ENCODE measurements around the gene TMTC2. TPM values are rescaled to one million over a fixed set of nuclear protein-coding genes. Genes with fewer than 3 reads are reported as not detected.

Gene TMTC2
- total and polyA plus RNA-seq, 10 of the 15 experiments (the other 5 are each of a cell fraction or from before 2014, with no cell fraction given): 0.14 to 9.7 (median 1.2) TPM

DNA sequence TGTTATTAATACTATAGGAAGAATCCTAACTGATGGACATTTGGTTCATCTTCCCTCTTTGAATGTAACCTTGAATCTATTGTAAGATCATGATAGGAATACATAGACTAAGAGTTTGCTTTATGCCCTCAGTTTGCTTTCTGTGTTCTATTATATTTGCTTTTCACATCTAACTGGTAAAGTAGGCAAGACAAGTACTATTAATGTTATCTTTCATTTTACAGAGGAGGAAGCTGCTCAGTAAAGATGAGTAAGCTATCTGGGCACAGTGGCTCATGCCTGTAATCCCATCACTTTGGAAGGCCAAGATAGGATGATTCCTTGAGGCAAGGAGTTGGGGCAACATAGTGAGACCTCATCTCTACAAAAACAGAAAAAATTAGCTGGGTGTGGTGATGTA lies 103.0 kb downstream of the TMTC2 start:
- Histone ChIP-seq H3K4me2 (ENCODE audit: control insufficient read depth, insufficient read depth) (no peak overlapping the region), H2AFZ (ENCODE audit: control insufficient read depth, low read depth, low read length) (no peak overlapping the region), H3K9me3 (replicated peaks; ENCODE audit: control insufficient read depth, insufficient read depth, low read length) (no peaks in the 10 kb centered on the region), H3K27ac (ENCODE audit: control insufficient read depth, insufficient read depth) (no peak overlapping the region), H3K36me3 (ENCODE audit: control insufficient read depth in 2 of 2, insufficient read depth in 2 of 2, low read length in 1 of 2) (no peaks in the 10 kb centered on the region; a peak in 1 of 4 replicates), H3K4me1 (ENCODE audit: control insufficient read depth, insufficient read depth, low read length) (no peaks in the 10 kb centered on the region), H3K4me3 (no peak overlapping the region), H3K27me3 (replicated peaks in 1 of 2; ENCODE audit: control insufficient read depth in 2 of 2, insufficient read depth in 2 of 2, low read length in 1 of 2) (no peaks in the 10 kb centered on the region), H4K20me1 (ENCODE audit: control insufficient read depth, insufficient read depth) (no peaks in the 10 kb centered on the region), H3K79me2 (ENCODE audit: control insufficient read depth, insufficient read depth, low read length) (no peaks in the 10 kb centered on the region), H3K9ac (ENCODE audit: control insufficient read depth, insufficient read depth, low read length) (no peak overlapping the region)
- DNase-seq (ENCODE audit: low read depth, low spot score) (no peak), FAIRE-seq (no peak), ATAC-seq (no peak)
- ChIA-PET CTCF (interaction anchor here (1.3 kb wide), 1 partner anchor 12 kb away, joined by 4 read pairs; no protein-coding TSS in a partner anchor), SMC1A (ENCODE audit: uncharacterized antibody, unreplicated experiment) (no interaction called here), RAD21 (ENCODE audit: unreplicated experiment) (no interaction called here), POLR2A (no interaction called here)
- intact Hi-C loops (cut with micrococcal nuclease; ENCODE audit: unreplicated experiment): no loop called here
- TF ChIP-seq POU2F2 (IDR thresholded peaks at IDR 0.05; ENCODE audit: borderline replicate concordance, low read depth, low read length) (no peak), TAF1 (IDR thresholded peaks at IDR 0.05; ENCODE audit: borderline replicate concordance, low read depth, low read length) (no peak), SIX5 (IDR thresholded peaks at IDR 0.05; ENCODE audit: low read depth, low read length, severe bottlenecking) (no peak), E4F1 (IDR thresholded peaks at IDR 0.05; ENCODE audit: borderline replicate concordance, partially characterized antibody) (no peak), SREBF2 (IDR thresholded peaks at IDR 0.05; ENCODE audit: low read length) (no peak), RB1 (IDR thresholded peaks at IDR 0.05; ENCODE audit: borderline replicate concordance) (no peak), ZNF622 (IDR thresholded peaks at IDR 0.05) (no peak), YY1 (IDR thresholded peaks at IDR 0.05; ENCODE audit: low read depth, low read length) (no peak)
- TF ChIP-seq, protein P1, sequence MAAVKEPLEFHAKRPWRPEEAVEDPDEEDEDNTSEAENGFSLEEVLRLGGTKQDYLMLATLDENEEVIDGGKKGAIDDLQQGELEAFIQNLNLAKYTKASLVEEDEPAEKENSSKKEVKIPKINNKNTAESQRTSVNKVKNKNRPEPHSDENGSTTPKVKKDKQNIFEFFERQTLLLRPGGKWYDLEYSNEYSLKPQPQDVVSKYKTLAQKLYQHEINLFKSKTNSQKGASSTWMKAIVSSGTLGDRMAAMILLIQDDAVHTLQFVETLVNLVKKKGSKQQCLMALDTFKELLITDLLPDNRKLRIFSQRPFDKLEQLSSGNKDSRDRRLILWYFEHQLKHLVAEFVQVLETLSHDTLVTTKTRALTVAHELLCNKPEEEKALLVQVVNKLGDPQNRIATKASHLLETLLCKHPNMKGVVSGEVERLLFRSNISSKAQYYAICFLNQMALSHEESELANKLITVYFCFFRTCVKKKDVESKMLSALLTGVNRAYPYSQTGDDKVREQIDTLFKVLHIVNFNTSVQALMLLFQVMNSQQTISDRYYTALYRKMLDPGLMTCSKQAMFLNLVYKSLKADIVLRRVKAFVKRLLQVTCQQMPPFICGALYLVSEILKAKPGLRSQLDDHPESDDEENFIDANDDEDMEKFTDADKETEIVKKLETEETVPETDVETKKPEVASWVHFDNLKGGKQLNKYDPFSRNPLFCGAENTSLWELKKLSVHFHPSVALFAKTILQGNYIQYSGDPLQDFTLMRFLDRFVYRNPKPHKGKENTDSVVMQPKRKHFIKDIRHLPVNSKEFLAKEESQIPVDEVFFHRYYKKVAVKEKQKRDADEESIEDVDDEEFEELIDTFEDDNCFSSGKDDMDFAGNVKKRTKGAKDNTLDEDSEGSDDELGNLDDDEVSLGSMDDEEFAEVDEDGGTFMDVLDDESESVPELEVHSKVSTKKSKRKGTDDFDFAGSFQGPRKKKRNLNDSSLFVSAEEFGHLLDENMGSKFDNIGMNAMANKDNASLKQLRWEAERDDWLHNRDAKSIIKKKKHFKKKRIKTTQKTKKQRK (IDR thresholded peaks at IDR 0.05; ENCODE audit: low read depth, low read length): no peak
- BruUV-seq (replicated peaks): no TSS peak
- in situ Hi-C loops (cut with MboI): no loop called here

Data from GM12878 (cell line).